ENCODE measurements around the gene ERC2. TPM values are rescaled to one million over a fixed set of nuclear protein-coding genes. Genes with fewer than 3 reads are reported as not detected.

ERC2 gene
- total RNA-seq, 1 experiment from 2014 or later: 0.77 TPM

DNA sequence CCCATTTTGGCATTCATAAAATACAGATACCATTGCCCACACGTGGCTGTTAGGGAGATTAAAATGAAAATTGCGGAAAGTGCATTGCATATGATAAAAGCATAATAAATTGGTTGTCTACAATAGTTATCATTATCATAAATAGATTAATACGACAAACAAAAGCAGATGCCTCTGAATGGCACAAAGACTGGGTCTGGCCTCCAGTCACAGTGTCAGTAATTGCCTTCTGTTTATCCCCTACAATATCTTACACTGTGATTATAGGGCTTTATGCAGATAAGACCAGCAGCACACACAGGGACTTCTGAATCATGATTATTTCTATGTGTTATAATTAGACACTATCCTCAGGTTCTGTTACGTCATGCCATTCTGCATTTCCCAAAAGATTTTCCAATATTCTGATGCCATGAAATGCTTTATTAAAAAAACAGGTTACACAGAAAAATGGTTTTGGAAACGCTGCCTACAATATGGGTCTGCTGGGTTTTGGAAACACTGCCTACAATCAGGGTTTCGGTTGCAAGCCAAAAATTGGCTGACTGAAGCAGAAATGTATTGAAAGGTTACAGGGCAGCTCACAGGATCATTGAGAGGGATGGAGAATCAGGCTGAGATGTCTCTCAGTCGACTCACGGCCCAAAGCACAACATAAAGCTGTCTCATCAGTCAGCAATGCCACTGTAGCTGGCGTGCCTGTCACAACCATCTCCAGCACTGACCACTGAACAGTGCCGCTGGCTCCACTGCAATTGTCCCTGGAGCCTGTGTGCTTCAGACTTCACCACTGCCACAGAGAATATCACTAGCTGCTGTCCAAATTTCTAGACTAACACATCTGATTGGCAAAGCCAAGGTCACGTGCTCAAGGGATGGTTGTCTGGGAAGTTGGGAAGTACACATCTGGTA is 248.1 kb downstream of the ERC2 start:
- CTCF ChIA-PET: no interaction called here
- Histone ChIP-seq H3K9me3 (ENCODE audit: low read length) (no peaks in the 10 kb centered on the region), H3K4me3 (ENCODE audit: low read length) (no peak overlapping the region), H3K9ac (ENCODE audit: low read length) (no peak overlapping the region), H3K27ac (ENCODE audit: low read length) (no peak overlapping the region), H4K20me1 (ENCODE audit: low read length) (no peaks in the 10 kb centered on the region), H3K36me3 (ENCODE audit: low read depth, low read length) (no peaks in the 10 kb centered on the region), H3K9me2 (replicated peaks; ENCODE audit: low read length) (no peaks in the 10 kb centered on the region), H3F3A (ENCODE audit: low read length, unreplicated experiment) (no peaks in the 10 kb centered on the region), H3K79me2 (ENCODE audit: low read length) (no peaks in the 10 kb centered on the region), H3K4me1 (ENCODE audit: insufficient read depth, low read length) (no peaks in the 10 kb centered on the region), H3K4me2 (ENCODE audit: low read length) (no peak overlapping the region), H3K27me3 (ENCODE audit: low read length) (peaks cover 13% of the 10 kb centered on the region; the same call in 1 of the 2 replicates), H2AFZ (ENCODE audit: low read length) (no peak overlapping the region)
- intact Hi-C loops (cut with micrococcal nuclease): no loop called here
- POLR2A ChIA-PET (ENCODE audit: unreplicated experiment): no interaction called here
- DNase-seq (no peak), ATAC-seq (no peak)
- BruUV-seq (replicated peaks): no TSS peak
- TF ChIP-seq EZH2 (IDR thresholded peaks at IDR 0.05; ENCODE audit: low read length, unreplicated experiment) (no peak), EZH2phosphoT487 (IDR thresholded peaks at IDR 0.05; ENCODE audit: borderline replicate concordance, low read length) (no peak)
- TF ChIP-seq, protein P1, sequence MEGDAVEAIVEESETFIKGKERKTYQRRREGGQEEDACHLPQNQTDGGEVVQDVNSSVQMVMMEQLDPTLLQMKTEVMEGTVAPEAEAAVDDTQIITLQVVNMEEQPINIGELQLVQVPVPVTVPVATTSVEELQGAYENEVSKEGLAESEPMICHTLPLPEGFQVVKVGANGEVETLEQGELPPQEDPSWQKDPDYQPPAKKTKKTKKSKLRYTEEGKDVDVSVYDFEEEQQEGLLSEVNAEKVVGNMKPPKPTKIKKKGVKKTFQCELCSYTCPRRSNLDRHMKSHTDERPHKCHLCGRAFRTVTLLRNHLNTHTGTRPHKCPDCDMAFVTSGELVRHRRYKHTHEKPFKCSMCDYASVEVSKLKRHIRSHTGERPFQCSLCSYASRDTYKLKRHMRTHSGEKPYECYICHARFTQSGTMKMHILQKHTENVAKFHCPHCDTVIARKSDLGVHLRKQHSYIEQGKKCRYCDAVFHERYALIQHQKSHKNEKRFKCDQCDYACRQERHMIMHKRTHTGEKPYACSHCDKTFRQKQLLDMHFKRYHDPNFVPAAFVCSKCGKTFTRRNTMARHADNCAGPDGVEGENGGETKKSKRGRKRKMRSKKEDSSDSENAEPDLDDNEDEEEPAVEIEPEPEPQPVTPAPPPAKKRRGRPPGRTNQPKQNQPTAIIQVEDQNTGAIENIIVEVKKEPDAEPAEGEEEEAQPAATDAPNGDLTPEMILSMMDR (conservative IDR thresholded peaks at IDR 0.05; ENCODE audit: low read depth, low read length): no peak

DNA sequence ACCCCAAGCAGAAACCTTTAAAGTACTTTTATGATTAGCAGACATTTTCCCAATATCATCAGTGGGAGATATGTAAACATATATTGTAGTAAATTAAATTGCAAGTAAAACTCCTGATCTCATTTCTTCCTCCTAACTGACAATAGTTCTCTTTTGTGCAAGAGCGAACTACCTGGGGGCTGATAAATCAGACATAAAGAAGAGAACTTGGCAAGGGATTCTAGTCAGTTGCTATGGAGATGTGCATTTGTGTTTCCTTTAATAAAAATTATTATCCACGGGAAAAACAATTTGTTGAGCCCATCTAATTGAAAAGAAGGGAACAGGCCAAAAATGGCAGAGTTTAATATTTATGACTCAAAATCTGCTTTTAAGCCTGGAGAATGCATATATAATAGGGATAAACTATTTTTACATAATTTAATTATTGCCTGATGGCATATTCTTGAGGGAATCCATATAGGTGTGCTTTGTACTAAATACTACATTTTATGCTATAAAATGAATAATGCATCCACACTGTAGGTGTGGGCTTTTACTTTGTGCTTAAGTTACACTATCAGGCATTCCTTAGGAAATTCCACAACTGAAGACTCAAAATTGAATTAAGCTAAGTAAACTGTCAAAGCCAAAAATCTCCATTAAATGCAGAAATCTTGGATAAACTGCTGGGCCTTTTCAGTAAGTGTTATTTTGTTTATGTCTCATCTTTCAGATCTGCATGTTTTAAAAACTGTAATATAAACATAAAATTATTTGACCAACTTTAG is 258.1 kb downstream of the ERC2 start:
- H3K4me2 ChIP-seq (ENCODE audit: low read length): no peak overlapping the region
- no peaks in the 10 kb centered on the region for H3K79me2 ChIP-seq (ENCODE audit: low read length)
- no peaks in the 10 kb centered on the region for H3K9me2 ChIP-seq (replicated peaks; ENCODE audit: low read length)
- H3K36me3 ChIP-seq (ENCODE audit: low read depth, low read length): no peaks in the 10 kb centered on the region
- H3K9me3 ChIP-seq (ENCODE audit: low read length): no peaks in the 10 kb centered on the region
- no peaks in the 10 kb centered on the region for H4K20me1 ChIP-seq (ENCODE audit: low read length)
- CTCF ChIA-PET: no interaction called here
- no peaks in the 10 kb centered on the region for H3K4me1 ChIP-seq (ENCODE audit: insufficient read depth, low read length)
- H3K9ac ChIP-seq (ENCODE audit: low read length): no peak overlapping the region
- ATAC-seq: no peak
- intact Hi-C loops (cut with micrococcal nuclease): no loop called here
- TF ChIP-seq, protein P1 (conservative IDR thresholded peaks at IDR 0.05; ENCODE audit: low read depth, low read length): no peak
- TF ChIP-seq EZH2phosphoT487 (IDR thresholded peaks at IDR 0.05; ENCODE audit: borderline replicate concordance, low read length): no peak
- TF ChIP-seq EZH2 (IDR thresholded peaks at IDR 0.05; ENCODE audit: low read length, unreplicated experiment): no peak
- H3K4me3 ChIP-seq (ENCODE audit: low read length): no peak overlapping the region
- no peaks in the 10 kb centered on the region for H3K27me3 ChIP-seq (ENCODE audit: low read length)
- no peak overlapping the region for H3K27ac ChIP-seq (ENCODE audit: low read length)
- no peaks in the 10 kb centered on the region for H3F3A ChIP-seq (ENCODE audit: low read length, unreplicated experiment)
- no peak overlapping the region for H2AFZ ChIP-seq (ENCODE audit: low read length)
- DNase-seq: no peak
- POLR2A ChIA-PET (ENCODE audit: unreplicated experiment): interaction anchor here (0.6 kb wide), 1 partner anchor 315 kb away, joined by 4 read pairs; no protein-coding TSS in a partner anchor
- no TSS peak for BruUV-seq (replicated peaks)

All from PC-3 (cell line).